Measurements from ENCODE around the gene CLINT1.

The CLINT1 gene

GRCh38 chr5:157827423-157827822 lies 31.5 kb downstream of the CLINT1 start:
- TF ChIP-seq CTCF (IDR thresholded peaks at IDR 0.05; ENCODE audit: insufficient read depth, missing control alignments), result no peak
- DNase-seq (ENCODE audit: insufficient read length, low spot score) (no peak), FAIRE-seq (no peak)

- no peak for TF ChIP-seq CTCF (IDR thresholded peaks at IDR 0.05; ENCODE audit: insufficient read depth, missing control alignments)
- DNase-seq (ENCODE audit: insufficient read length, low spot score) (no peak), FAIRE-seq (no peak)
Observed at GRCh38 chr5:157823655-157824054, 35.3 kb downstream of the CLINT1 start.

GRCh38 chr5:157821822-157822622 lies 36.9 kb downstream of the CLINT1 start:
- DNase-seq (ENCODE audit: insufficient read length, low spot score) (no peak), FAIRE-seq (no peak)
- TF ChIP-seq CTCF (IDR thresholded peaks at IDR 0.05; ENCODE audit: insufficient read depth, missing control alignments), result no peak

- no peak for TF ChIP-seq CTCF (IDR thresholded peaks at IDR 0.05; ENCODE audit: insufficient read depth, missing control alignments)
- FAIRE-seq (no peak), DNase-seq (ENCODE audit: insufficient read length, low spot score) (no peak)
Observed at GRCh38 chr5:157821405-157821804, 37.5 kb downstream of the CLINT1 start.

- FAIRE-seq, result no peak
Observed at GRCh38 chr5:157820593-157821252, 38.2 kb downstream of the CLINT1 start.

GRCh38 chr5:157819502-157820115 lies 39.3 kb downstream of the CLINT1 start:
- FAIRE-seq, result no peak
- TF ChIP-seq CTCF (IDR thresholded peaks at IDR 0.05; ENCODE audit: insufficient read depth, missing control alignments), result no peak

More at GRCh38 chr5:157820593-157821252, 38.2 kb downstream of the CLINT1 start:
- DNase-seq (ENCODE audit: insufficient read length, low spot score), result no peak
- peak; percentile 55 for TF ChIP-seq CTCF (IDR thresholded peaks at IDR 0.05; ENCODE audit: insufficient read depth, missing control alignments)

More at GRCh38 chr5:157819502-157820115, 39.3 kb downstream of the CLINT1 start:
- no peak for DNase-seq (ENCODE audit: insufficient read length, low spot score)
